HepG2 (cell line): Measurements from ENCODE around the gene ASH1L. TPM values are rescaled to one million over a fixed set of nuclear protein-coding genes. Genes with fewer than 3 reads are reported as not detected.

Experiments
- JARID2 ChIP-seq: sonication (generic); formaldehyde crosslinking; IDR thresholded peaks from 2 replicates; pipeline ENCODE4 v1.8.1; 2023; ENCODE audit warnings: missing genetic modification reagents, inconsistent platforms; ENCODE audit not compliant: insufficient replicate concordance
- KDM3A ChIP-seq: IDR thresholded peaks from 2 replicates; pipeline ENCODE4 v1.6.1; 2018; ENCODE audit warnings: low read depth, missing compliant biosample characterization
- NFKBIZ ChIP-seq: IDR thresholded peaks from 2 replicates; pipeline ENCODE4 v1.6.1; 2018; ENCODE audit warnings: missing genetic modification reagents, missing compliant biosample characterization
- PAXIP1 ChIP-seq: sonication (generic); formaldehyde crosslinking; conservative IDR thresholded peaks from 2 replicates; pipeline ENCODE4 v1.4.0; 2020; ENCODE audit warnings: mild to moderate bottlenecking, missing genetic modification reagents, moderate library complexity
- PHF8 ChIP-seq: sonication (generic); formaldehyde crosslinking; IDR thresholded peaks from 2 replicates; pipeline ENCODE4 v1.5.0; 2020; ENCODE audit warnings: missing genetic modification reagents
- PLSCR1 ChIP-seq: sonication (generic); formaldehyde crosslinking; IDR thresholded peaks from 2 replicates; pipeline ENCODE4 v1.5.0; 2020; ENCODE audit warnings: missing genetic modification reagents, mild to moderate bottlenecking, borderline replicate concordance
- REST ChIP-seq, 2 experiments: IDR thresholded peaks; 2 replicates each; pipeline ENCODE4 v1.6.1; 2011 to 2012; ENCODE audit warnings: low read length in 2 of 2, borderline replicate concordance in 1 of 2, low read depth in 1 of 2, mild to moderate bottlenecking in 1 of 2, moderate library complexity in 1 of 2
- TCF12 ChIP-seq, 2 experiments: fragments of 450-650 bp in 1 of 2; sonication (generic) in 1 of 2; formaldehyde crosslinking in 1 of 2; IDR thresholded peaks; 2 replicates each; pipeline versions ENCODE4 v1.6.1 to v1.8.0; 2017 to 2022; ENCODE audit warnings: antibody characterized with exemption in 1 of 2, mild to moderate bottlenecking in 1 of 2, missing genetic modification reagents in 1 of 2, moderate library complexity in 1 of 2
- ZIK1 ChIP-seq: sonication (generic); formaldehyde crosslinking; IDR thresholded peaks from 2 replicates; pipeline ENCODE4 v1.5.0; 2020; ENCODE audit warnings: mild to moderate bottlenecking, low read depth, missing genetic modification reagents, borderline replicate concordance
- ZNF136 ChIP-seq: sonication (generic); formaldehyde crosslinking; IDR thresholded peaks from 2 replicates; pipeline ENCODE4 v1.8.1; 2022; ENCODE audit warnings: low read depth, mild to moderate bottlenecking, moderate library complexity, missing genetic modification reagents
- ZNF264 ChIP-seq: sonication (generic); formaldehyde crosslinking; IDR thresholded peaks from 2 replicates; pipeline ENCODE4 v1.4.0; 2020; ENCODE audit warnings: missing genetic modification reagents
- ZNF556 ChIP-seq: sonication (generic); formaldehyde crosslinking; IDR thresholded peaks from 2 replicates; pipeline ENCODE4 v1.4.0; 2020; ENCODE audit warnings: mild to moderate bottlenecking, missing genetic modification reagents, borderline replicate concordance
- ZNF766 ChIP-seq: sonication (generic); formaldehyde crosslinking; IDR thresholded peaks from 2 replicates; pipeline ENCODE4 v1.5.0; 2020; ENCODE audit warnings: missing genetic modification reagents, borderline replicate concordance
- polyA plus RNA-seq, 8 experiments: library from polyadenylated mRNA; depleted of rRNA in 3 of 8; stranded (reverse) in 7 of 8; unstranded in 1 of 8; fragments of >200 nt; fragmentation: Illumina TruSeq in 4 of 8; extraction: Trizol in 4 of 8; gene quantifications; 2 replicates each; pipeline versions ENCODE4 v1.2.1 to v1.2.3, GENCODE V29; 2011 to 2016; ENCODE audit warnings: low read depth in 4 of 8, missing spikeins in 1 of 8, mixed read lengths in 1 of 8; ENCODE audit not compliant: insufficient read depth in 1 of 8
- total RNA-seq, 5 experiments: library from RNA; depleted of rRNA; stranded (reverse); fragments of >200 nt; fragmentation: Illumina TruSeq; extraction: Trizol; gene quantifications; 2 replicates each; pipeline ENCODE4 v1.2.3, GENCODE V29; 2016; ENCODE audit warnings: low read depth in 1 of 5
- TF ChIP-seq, protein P1 (sequence below): sonication (generic); formaldehyde crosslinking; IDR thresholded peaks from 2 replicates; pipeline ENCODE4 v1.5.1; 2020; ENCODE audit warnings: missing genetic modification reagents, mild to moderate bottlenecking, borderline replicate concordance

ASH1L gene
- total and polyA plus RNA-seq, 2 of the 13 experiments (the other 11 are each of a cell fraction or from before 2014, with no cell fraction given): 10.2 to 15.3 TPM

DNA sequence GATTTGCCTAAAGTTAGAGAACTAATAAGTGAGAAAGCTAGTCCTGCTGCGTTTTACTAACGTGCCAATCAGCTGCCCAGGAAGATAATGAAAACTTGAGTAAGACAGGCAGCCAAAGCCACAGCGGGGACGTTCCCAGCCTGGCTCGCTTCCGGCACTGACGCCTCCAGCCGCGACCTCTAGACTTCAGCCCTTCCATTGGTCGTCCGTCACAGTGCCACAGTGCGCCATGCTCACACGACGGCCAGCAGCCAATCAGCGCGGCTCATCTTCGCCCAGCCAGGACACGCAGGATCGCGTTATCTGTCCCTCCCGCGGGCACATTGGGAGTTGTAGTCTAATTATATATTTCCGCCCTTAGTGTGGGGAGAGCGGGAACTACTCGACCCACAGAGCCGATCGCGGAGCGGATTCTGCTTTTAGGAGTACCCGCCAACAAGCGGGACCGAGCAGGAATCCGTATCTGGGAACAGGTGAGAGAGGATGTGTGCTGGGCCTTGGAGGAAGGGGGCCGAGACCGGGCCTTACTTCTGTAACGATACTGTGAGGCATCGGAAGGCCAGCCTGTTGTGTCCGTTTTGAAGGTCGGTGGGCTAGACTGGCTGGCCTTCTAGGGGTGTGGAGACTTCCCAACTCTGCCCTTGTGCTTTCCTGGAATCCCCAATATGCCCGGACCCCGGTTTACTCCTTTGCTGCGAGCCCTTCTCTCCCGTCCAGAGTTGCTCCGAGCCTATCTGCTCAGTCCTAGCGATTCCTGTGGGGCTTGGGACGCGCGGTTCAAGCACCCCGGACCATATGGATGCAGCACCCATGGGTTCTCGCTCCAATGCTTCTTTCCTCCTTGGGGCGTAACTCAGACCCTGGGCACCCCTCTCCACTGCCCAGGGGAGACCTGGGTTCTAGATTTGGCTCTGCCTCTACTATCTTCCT lies 253.8 kb downstream of the ASH1L start, which contains the start of gene FDPS (continued):
- TF ChIP-seq PAXIP1 (CRISPR knock-in tag): peak; percentile 70; the same call in 1 of the 2 replicates
- no peak for TF ChIP-seq ZNF766 (CRISPR knock-in tag)
- TF ChIP-seq ZNF136: no peak
- 0 out of 2 replicates have a peak, but pooled peaks have one; percentile 29 for TF ChIP-seq ZNF264 (CRISPR knock-in tag)
- TF ChIP-seq TCF12 (IDR thresholded peaks at IDR 0.05): no peak
- TF ChIP-seq TCF12 (CRISPR knock-in tag; IDR thresholded peaks at IDR 0.05): peak; percentile 15; the same call in 1 of the 2 replicates
- TF ChIP-seq NFKBIZ (CRISPR knock-in tag): 0 out of 2 replicates have a peak, but pooled peaks have one; percentile 23
- peak; percentile 64; the same call in 1 of the 2 replicates for TF ChIP-seq ZIK1
- TF ChIP-seq KDM3A (CRISPR knock-in tag): peak; percentile 38; the same call in 1 of the 2 replicates
- no peak for TF ChIP-seq JARID2 (CRISPR knock-in tag)
- peak; percentile 48 to 83 for TF ChIP-seq REST (IDR thresholded peaks at IDR 0.05; ENCODE audit: borderline replicate concordance in 1 of 2, low read depth in 1 of 2, low read length in 2 of 2)
- TF ChIP-seq PLSCR1 (CRISPR knock-in tag): no peak
- TF ChIP-seq, protein P1, sequence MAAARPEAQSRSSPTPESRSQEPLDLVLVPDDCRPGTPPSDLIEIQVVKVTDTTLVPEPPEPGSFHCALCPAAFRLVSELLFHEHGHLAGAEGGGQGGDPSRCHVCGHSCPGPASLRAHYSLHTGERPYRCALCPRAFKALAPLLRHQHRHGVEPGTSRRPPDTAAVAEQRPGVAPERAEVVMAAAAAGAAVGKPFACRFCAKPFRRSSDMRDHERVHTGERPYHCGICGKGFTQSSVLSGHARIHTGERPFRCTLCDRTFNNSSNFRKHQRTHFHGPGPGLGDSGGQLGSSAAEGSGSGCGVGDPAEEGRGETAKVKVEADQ (CRISPR knock-in tag): no peak
- no peak; the same call in 1 of the 2 replicates for TF ChIP-seq ZNF556 (CRISPR knock-in tag)
- peak; percentile 73 for TF ChIP-seq PHF8 (CRISPR knock-in tag)
